Hippocampal formation (tissue), 2 donors: ENCODE results near the gene GPR35.

Experiments
- DNase-seq, 2 donors: peaks; one replicate each; lab custom pipeline; 2025; lab: John Stamatoyannopoulos, UW

Gene GPR35

DNA sequence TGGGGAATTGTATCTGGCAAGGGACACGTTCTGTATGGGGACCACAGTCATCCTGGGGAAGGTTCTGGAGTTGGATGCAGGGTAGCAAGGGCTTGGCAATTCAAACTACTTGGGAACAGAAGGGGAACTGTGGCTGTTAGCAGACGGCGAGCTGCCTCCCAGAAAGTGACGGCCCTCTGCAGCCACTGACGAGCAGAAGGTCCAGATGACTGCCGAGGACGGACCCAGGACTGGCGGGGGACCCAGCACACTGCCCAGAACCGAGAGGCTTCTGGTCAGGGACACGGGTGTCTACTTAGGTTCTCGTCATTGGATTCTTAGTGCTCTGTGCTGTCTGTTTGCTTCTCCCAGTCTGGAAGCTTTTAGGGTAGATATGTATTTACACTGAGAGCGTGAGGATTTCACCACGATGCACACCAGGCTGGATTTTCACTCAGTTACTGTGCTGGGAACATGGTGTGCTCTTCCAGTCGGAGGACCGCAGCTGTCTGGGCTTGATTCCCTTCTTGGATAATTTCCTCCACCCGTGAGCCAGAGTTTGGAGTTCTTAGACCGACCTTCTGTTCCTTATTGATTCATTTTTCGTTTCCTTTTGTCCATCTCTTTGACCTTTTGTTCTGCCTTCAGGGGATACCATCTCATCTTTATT, 13.4 kb downstream of the GPR35 start:
- no peak for DNase-seq

DNA sequence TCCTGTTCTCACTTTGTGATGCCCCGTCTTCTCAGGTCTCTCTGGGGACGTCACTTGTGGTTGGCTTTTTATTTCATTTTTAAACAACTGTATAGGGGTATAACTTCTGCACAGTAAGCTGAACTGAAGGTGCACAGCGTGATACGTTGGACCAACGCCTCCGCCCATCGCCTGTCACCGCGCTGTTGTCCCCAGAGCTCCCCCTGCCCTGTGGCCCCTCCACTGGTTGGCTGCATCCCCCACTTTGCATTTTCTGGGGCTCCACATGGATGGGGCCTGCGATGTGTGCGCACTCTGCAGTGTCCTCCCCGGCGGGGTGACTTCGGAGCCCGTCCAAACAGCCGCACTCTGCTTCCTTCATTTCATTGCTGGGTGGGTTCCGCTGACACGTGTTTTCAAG, 14.3 kb downstream of the GPR35 start:
- no peak for DNase-seq

DNA sequence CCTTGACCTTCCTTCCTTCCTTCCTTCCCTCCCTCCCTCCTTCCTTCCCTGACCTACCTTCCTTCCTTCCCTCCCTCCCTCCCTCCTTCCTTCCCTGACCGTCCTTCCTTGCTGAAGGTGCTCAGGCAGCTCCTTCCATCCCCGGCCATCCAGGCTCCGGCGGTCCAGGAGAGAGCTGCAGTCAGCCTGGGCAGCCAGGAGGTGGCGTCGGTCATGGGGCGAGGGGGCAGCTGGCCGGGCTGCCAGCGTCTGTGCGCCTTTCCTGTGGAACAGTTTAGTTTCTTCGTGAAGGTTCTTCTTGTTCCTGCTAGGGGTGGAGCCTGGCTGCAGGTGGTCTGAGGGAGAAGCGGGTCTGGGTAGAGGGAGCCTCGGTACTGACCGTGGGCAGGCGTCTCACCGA, 15.7 kb downstream of the GPR35 start:
- no peak for DNase-seq

DNA sequence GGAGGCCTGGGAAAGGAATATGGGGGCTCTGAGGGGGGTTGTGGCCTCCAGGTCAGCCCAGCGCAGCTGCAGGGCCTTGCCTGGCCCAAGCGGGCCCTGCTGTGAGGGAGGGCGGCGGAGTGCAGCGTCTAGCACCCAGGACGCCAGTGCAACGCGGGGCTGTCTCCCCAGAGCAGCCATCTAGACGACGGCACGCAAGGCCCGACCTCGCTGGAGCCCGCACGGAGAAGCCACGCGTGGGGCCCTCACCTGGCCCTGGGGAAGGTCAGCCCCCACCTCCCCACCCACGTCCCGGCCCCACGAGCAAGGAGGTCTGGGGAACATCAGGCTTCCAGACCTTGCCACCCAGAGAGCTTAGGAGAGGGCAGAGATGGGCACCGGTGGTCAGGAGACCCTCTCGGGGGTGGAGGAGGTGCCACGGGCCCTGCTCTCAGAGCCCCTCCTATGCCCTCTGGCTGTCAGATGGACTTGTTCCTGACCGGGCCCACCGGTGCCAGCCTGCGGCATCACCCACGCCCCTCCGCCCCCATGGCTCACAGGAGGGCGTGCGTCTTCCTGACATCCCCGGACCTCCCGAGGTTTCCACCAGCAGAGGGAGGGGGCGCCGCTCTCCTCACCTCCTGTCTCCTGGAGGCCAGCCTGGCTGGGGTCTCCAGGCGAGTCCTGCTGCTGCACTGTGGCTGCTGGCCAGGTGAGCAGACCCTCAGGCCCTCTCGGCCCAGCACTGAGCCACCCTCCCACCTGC, 17.0 kb downstream of the GPR35 start:
- no peak for DNase-seq

DNA sequence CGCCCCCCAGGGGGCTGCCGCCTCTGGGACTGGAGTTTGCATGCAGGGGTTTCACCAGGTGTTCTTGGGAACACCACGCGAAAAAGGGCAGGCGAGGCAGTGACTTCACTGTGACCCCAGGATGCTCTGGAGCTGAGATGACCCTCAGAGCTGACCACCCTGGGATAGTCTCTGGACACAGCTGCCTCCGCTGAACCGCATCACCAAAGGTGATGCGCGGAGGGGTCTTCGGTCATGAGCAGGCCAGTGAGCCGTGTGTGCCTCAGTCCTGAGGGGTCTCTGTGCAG, 17.5 kb downstream of the GPR35 start:
- no peak for DNase-seq

DNA sequence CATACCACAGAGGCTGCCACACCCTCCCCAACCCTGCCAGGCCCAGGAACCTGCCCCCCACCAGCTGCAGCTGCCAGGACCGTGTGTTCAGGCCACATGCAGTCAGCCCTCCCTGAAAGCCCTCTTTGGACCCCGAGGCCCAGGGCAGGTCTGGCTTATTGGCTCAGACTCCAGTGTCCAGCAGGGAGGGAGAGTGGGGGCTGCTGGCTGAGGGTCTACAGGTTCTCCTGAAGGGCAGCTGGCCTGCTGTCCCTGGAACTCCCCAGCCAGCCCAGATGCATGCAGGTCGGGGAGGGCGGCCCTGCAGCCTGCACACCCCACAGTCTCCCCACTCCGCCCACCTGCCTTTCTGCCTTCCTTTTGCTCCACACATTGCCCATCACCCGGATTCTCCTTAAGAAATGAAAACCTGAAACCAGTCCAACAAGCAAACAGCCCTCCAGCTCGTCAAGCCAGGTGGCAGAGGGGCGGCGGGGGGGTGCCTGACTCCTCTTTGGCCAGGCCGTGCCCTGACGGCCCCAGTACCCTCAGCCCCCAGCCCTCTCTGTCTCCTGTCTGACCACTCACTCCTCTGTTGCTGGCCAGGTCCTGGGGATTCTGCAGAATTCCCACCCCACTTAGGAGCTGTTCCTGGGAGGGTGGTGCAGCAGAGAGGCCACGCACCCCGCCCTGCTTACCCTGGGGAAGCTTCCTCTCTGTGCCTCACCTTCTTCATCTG, 18.0 kb downstream of the GPR35 start:
- DNase-seq: no peak

DNA sequence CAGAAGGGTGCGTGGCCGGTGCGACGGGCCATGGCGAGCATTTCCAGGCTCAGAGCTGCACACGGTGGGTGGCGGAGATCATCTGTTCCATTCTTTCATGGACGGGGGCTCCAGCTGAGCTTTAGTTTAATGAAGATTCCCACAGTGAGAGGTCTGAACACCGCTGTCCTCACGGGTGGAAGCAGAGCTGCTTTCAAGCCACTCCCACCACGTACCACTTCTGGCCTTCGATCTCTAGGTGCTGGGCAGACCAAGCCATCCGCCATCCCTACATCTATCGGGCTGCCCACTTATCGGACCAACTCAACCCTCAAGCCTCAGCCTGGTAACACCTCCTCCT, 18.5 kb downstream of the GPR35 start:
- no peak for DNase-seq

DNA sequence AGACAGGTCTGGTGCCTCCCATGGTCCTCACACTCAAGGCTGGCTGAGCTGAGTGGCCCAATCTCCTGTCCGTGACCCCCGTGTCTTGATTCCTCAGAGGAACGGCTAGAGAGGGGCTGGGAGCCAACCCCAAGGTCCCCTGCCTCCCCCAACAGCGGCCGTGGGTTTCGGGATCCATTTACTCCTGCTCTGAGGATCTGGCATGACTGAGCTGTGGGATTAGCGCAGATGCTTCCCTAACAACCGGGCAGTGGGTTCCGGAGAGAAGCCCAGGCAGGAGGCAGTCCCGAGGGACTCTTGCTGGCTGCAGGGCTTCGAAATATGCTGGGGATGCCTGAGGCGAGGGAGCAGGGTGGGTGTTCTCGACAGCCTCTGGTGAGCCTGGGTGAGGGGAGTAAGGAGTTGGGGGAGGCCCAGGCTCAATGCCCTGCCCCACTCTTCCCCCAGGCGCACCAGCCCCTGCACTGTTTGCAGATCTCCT, 18.9 kb downstream of the GPR35 start:
- DNase-seq: no peak

DNA sequence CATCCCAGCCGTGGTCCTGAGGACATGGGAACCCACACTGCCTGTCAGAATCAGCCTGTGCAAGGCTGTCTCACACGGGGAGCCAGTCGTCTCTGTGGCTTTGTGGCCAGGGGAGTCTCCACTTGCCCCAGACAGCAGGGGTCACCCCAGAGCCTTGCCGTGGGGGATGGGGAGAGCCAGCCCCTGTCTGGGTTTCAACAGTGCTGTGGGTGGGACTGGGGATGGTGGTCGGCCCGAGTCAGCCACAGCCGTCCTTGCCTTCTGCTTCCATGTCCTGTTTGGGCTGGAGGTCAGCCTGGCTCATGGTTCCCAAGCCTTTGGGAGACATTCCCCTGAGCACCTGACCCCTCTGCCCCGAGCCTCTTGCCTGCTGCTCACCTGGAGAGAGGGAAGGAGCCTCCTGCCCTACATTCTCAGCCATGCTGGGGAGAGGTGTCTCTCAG, 19.6 kb downstream of the GPR35 start:
- no peak for DNase-seq

DNA sequence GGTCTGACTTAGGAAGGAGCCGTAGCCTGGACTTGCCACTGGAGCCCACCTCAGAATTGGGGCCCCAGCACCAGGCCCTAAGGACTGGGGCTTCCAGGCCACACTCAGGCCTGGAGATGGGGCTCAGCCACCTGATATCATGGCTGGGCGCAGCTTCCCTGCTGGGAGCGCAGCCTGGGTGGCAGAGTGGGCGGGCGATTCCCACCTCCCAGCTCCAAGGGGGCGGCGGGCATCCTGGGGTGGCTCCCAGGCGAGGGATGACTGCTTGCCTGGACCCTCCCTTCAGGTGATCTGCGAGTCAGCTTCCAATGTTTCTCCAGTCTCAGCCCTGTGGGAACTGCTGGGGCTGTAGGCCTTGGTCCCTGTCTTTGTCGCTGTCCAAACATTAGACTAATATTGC, 20.1 kb downstream of the GPR35 start:
- no peak for DNase-seq

DNA sequence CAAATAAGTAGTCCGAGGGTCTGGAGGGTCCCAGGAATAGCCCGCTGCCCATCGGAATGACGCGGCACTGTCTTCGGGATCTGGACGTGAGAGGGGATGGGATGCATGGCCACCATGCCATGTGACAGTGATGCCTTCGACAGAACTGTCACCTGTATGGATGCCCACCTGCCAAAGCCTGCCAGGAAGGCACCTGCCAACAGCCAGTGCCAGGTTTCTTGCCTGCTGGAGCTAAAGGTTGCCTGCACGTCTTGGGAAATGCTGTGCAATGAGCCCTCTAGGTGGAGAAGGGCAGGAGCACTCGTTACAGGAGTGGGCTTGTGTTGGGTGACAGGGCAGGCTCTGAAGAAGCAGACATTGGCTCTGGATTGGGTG, 20.5 kb downstream of the GPR35 start:
- no peak for DNase-seq

DNA sequence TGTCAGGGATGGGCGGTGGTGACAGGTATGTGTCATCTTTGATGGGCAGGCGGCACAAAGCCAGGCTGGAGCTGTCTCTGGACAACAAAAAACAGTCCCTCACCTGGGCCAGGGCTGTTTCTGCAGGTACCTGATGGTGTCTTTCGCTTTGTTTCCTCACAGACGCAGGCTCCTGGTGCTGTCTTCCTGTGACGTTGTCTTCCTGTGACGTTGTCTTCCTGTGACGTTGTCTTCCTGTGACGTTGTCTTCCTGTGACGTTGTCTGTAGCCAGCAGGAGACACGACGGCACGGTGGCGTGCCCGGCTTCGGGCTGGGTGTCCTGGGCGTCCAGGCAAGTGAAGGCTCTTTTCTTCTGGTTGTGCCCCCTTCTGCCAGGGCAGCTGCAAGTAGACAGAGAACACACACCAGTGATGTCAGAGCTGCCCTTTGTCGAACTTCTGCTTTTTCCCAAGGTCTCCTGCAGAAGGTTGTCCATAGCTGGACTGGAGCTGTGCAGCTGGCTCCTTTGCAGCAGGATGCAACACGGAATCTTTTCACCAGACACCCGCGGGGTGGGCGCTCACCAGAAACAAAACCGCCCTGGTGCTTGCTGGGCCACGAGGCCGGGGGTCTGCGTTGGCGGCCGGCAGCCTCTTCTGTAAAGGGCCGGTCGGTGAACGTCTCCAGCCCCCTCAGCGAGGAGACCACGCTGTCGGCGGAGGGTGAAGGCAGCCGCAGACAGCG, 21.1 kb downstream of the GPR35 start:
- DNase-seq: no peak

DNA sequence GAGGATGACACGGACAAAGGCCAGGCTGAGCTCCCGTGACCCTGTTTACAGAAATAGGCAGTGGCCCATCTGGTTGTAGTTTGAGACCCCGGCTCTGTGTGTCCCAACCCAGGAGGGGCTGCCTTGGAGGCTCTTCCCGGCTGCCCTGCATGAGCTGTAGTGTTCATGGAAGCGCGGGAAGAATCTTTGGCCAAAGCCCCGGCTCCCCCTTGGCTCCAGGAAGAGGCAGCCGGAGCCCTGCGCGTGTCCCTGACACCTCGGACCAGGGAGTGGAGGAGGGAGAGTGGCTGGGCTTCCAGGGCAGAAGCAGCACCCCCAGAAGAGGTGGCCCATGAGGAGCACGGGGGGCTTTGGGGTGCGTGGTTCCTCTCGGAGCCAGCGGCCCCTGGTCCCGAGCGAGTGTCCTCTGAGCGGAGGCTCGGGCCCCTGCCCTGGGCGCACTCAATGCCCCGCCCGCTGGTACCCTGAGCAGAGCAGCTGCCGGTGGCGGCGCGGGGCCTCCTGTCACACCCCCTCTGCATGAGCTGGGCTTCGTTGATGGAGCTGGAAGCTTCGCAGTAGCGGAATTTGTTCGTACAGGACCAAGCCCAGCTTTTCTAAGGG, 21.7 kb downstream of the GPR35 start:
- no peak for DNase-seq

DNA sequence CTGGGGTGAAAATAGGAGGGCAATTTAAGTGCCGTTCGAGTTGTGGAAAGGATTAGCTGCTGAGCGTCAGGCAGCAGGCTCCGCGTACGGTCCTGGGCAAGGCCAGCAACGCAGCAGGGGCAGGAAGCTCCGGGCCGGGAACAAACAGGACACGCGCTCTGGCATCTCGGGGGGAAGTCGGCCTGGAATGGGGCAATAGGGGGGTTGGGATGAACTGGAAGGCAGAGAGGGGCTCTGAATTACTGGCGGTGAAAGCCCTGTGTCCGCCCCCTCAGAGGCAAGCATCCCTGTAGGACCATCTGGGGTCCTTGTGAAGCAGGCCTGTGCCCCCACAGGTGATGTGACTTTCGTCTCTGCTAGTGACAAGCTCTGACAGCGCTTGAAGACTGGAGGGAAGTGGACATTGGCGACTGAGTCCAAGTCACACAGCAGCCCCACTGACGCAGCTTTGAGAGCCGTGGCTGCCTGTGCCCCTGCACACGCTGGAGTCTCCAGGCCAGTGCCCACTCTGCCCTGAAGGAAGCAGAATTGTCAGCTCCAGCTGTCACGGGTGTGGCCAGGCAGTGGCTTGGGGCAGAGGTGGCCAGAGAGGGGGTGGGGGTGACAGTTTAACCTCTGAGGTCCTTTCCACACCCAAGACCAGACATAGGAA, 22.3 kb downstream of the GPR35 start:
- DNase-seq: no peak

DNA sequence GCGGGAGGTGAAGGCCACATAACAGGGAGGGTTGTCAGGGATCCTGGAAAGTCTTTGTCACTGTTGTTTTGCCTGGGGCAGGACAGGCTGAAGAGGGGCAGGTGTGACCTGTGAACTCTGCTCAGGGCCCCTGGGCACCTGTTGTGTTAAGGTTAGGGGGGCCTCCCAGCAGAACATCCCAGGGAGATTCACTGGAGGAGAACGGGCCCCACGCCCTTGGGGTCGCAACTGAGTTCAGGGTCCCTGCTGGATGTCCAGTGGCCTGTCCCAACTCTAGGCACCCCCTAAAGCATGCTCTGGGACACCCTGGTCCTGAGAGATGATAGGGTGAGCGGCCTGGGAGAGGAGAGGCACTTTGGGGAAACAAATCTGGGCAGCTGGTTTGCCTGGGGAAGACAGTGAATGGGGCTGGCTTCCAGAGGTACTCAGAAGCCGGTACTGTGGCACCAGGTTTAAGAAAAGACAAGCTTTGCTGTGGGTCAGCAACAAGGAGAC, 22.9 kb downstream of the GPR35 start:
- no peak for DNase-seq

DNA sequence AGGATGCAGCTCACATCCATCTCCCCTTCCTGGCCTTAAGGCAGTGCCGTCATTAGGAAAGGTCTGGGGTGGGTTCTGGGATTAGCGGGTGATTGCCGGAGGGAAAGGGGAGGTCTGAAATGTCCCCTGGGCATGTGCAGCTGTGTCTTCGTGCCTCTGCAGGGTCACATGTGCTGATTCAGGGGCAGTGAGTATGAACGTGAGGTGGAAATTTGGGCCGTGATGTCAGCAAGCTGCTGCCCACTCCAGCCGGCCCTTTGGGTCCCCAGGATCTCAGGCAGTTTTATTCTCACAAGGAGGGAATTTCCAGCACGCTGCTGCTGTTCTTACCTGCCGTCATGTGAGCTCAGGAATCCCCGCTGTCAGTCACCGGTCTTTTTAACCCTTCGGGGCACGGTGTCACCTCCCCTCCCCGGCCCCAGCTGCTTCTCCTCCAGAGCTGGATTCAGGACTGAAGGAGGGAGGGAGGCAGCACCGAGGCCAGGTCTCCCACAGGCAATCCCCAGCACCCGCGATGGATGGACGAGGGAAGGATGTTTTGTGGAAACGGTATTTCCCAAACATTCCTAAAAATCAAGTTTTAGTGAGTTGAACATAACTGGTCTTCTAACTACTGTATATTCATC, 23.5 kb downstream of the GPR35 start:
- no peak for DNase-seq

DNA sequence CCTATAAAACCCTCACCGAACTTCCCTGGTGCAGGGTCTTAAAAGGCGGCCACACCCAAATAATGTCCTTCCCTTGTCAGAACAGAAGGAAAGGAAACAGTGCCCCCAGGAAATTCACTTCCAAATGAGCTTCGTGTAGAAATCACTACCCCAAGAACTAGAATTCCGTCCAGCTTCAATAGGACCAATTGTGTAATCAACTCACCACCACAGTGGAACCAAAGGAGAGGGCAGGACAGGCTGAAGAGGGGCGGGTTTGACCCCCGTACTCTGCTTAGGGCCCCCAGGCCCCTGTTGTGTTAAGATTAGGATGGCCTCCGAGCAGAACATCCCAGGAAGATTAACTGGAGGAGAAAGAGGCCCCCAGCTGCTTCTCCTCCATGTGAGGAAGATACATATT, 24.1 kb downstream of the GPR35 start:
- DNase-seq: no peak

DNA sequence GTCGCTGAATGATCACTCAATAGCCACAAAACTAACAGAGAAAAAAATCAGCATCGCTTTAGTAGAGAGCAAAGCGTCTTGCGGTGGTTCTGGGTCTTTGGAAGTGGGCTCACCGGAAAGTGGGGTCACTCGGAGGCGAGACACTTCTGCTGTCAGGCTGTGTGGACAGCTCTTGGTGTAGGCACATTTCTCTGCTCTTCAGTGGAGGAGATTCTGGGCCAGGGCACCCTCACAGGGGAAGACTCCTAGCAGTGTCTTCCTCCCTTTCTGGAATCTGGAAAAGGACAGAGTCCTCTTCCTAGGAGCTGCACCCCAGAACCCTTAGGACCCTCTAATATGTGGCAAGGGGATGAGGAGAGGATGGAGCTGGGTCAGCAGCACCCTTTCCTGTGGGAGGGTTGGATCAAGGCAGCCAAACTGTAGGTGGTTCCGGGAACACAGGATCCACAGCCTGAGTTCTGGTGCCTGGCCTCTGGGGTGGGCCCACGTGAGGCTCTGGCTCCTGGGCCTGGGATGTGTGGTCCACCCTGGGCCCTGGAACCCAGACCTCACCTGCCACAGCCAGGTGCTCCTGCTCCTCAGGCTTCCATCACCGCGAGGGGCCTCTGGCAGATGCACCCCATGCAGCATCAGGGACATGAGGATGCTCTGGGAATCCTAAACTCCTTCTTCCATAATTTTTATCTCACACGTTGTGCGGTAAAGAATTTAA, 25.1 kb downstream of the GPR35 start:
- no peak for DNase-seq

DNA sequence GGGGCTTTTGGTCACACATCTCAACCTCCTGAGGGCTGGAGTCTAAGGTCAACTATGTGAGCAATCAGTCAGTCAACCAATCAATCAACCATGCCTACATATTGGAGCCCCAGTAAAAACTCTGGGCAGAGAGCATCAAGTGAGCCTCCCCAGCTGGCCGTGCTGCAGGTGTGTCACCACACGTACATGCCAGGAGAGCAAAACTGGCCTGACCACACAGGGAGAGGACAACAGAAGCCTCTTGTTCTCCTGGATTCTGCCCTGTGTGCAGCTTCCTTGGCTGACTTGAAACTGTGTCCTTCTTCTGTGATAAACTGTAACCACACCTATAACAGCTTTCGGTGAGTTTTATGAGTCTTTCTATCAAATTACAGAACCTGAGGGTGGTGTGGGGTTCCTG, 25.9 kb downstream of the GPR35 start:
- no peak for DNase-seq
